SK-N-MC (cell line): Measurements from ENCODE around the gene SLC35F1.

Source experiments
- EZH2 ChIP-seq: fragments of 200-600 bp; sonication (generic); IDR thresholded peaks from one replicate; pipeline ENCODE4 v1.6.1; 2017; ENCODE audit warnings: antibody characterized with exemption
- FOXP2 ChIP-seq: optimal IDR thresholded peaks from 2 replicates; pipeline ENCODE3; 2011; ENCODE audit warnings: mild to moderate bottlenecking, moderate library complexity; ENCODE audit not compliant: insufficient read depth; ENCODE audit errors: extremely low read length, control extremely low read depth

DNA sequence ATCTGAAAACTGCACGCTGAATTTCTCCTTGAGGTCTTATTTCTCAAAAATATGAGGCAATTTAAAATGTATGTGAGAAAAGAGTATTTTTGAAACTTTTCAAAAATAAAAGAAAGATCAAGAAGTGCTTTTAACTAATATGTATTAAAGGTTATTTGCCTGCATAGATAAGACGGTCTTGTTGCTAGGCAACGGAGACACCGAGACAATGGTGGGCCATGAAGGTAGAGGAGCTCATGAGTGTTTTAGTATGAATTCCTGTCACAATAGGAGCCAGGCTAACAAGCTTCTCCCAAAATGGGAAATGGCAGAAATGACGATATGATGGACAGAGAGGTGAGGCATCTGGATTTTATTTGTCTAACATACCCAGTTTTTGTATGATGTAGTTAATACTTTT, 308.2 kb downstream of the SLC35F1 start:
- TF ChIP-seq FOXP2 = no peak
- TF ChIP-seq EZH2 = no peak
